ENCODE measurements around the gene HOXB5. TPM values are rescaled to one million over a fixed set of nuclear protein-coding genes. Genes with fewer than 3 reads are reported as not detected.

Gene HOXB5
- total and polyA plus RNA-seq, 8 donors: 0.43 to 50.4 (median 2.4) TPM; not detected in 1

DNA sequence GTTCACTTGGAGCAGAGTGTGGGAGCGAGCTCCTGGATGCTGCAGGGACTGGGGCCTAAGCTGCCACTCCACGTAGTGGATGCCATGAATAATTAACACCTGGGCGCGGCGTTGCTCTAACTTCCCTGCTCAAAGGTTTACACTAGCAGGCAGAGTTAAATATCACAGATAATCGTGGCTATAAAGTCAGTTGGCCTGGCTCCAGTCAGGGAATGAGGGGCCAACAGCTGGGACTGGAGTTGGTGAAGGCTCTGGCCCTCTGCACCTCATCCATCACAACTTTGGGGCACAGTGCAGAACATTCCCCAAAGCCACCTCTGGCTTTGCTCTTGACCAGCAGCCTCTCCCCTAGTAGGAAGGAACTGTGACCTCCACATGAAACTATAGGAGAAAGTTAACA lies 26.4 kb downstream of the HOXB5 start:
- no peaks in the 10 kb centered on the region for H3K36me3 ChIP-seq
- peaks cover 0 to 100% (median 52%) of the 10 kb centered on the region in 3 donors for H3K27me3 ChIP-seq
- peak overlapping the region in 1 of 4 donors; percentile 4 for H3K4me3 ChIP-seq
- no peak for DNase-seq
- intact Hi-C loops (cut with DNase I; ENCODE audit: low total_unique reads): no loop called here
- WGBS, 5 donors: 19 to 49% (median 32%) methylated on average over 6 of the region's 6 CpGs
- H3K9me3 ChIP-seq: no peaks in the 10 kb centered on the region
- H3K4me1 ChIP-seq: peaks cover 28 to 95% (median 61%) of the 10 kb centered on the region in 4 donors
- peak overlapping the region; percentile 5 to 95 (median 93) for H3K27ac ChIP-seq
- TF ChIP-seq, protein P1, sequence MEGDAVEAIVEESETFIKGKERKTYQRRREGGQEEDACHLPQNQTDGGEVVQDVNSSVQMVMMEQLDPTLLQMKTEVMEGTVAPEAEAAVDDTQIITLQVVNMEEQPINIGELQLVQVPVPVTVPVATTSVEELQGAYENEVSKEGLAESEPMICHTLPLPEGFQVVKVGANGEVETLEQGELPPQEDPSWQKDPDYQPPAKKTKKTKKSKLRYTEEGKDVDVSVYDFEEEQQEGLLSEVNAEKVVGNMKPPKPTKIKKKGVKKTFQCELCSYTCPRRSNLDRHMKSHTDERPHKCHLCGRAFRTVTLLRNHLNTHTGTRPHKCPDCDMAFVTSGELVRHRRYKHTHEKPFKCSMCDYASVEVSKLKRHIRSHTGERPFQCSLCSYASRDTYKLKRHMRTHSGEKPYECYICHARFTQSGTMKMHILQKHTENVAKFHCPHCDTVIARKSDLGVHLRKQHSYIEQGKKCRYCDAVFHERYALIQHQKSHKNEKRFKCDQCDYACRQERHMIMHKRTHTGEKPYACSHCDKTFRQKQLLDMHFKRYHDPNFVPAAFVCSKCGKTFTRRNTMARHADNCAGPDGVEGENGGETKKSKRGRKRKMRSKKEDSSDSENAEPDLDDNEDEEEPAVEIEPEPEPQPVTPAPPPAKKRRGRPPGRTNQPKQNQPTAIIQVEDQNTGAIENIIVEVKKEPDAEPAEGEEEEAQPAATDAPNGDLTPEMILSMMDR (IDR thresholded peaks at IDR 0.05): no peak
- TF ChIP-seq POLR2A (IDR thresholded peaks at IDR 0.05) (no peak), POLR2AphosphoS5 (IDR thresholded peaks at IDR 0.05) (no peak), EP300 (IDR thresholded peaks at IDR 0.05) (no peak)

DNA sequence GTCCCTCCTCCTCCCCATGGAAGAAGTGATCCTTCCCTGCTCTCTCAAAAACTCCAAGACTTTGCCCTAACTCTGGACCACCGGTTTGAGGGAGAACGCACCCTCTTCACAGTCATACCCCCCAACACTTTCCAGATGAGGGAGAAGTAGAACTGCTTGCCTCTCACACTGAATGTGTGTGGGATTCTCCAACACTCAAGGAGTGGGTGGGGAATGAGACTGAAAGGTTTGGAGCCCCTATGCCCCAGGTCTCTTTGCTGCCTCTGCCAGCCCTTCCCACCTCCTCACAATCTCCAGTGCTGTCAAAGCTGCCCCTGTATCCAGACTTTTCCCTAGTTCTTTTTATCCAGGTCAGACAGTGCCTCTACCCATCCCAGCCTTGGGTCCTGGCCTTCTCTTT lies 26.9 kb downstream of the HOXB5 start:
- H3K9me3 ChIP-seq: no peaks in the 10 kb centered on the region
- H3K36me3 ChIP-seq: no peaks in the 10 kb centered on the region
- 39 to 59% (median 44%) methylated on average over 2 of the region's 2 CpGs for WGBS, 5 donors
- H3K27ac ChIP-seq: peak overlapping the region; percentile 5 to 95 (median 93)
- no peak for TF ChIP-seq EP300 (IDR thresholded peaks at IDR 0.05)
- TF ChIP-seq POLR2A (IDR thresholded peaks at IDR 0.05): no peak
- TF ChIP-seq, protein P1 (IDR thresholded peaks at IDR 0.05): no peak
- no peak for TF ChIP-seq POLR2AphosphoS5 (IDR thresholded peaks at IDR 0.05)
- peaks cover 0 to 99% (median 55%) of the 10 kb centered on the region in 3 donors for H3K27me3 ChIP-seq
- intact Hi-C loops (cut with DNase I; ENCODE audit: low total_unique reads): no loop called here
- no peak overlapping the region for H3K4me3 ChIP-seq
- H3K4me1 ChIP-seq: peaks cover 32 to 95% (median 64%) of the 10 kb centered on the region in 4 donors
- DNase-seq: no peak

DNA sequence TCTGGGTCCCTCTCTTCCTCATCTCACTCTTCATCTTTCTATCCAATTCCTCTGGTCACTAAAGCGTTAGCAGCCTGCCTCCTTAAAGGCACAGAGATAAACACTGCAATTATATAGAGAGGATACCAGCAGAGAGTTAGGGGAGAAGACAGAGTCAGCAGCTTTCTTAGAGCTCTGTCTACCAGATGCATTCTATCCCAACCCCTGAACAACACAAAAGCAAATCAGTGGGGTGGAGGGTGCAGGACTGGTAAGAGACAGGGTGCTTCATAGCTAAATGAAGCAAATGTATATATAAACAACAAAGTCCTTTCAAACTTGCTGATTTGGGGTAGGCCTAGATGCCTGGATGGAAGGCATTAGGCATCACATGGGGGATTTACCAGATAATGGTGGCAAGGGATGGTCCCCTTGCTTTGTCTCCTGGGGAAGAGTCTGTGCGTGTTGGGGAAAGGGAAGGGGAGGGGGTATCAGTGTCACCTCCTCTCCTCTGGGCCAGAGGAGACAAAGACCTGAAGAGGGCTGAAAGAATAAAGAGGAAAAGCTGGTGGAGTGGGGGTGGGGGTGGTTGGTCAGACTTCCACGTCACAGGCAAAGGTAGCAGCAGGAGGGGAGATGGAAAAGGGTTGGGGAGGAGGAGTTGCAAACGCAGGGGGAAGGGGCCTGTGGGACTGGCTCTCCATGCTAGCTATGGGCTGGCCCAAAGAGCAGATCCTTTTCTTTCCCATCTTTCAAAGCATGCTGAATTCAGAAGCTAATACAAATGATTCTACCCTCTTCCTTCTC lies 27.5 kb downstream of the HOXB5 start:
- Histone ChIP-seq H3K9me3 (no peaks in the 10 kb centered on the region), H3K27ac (peak overlapping the region in 4 of 5 donors; percentile 41 to 95 (median 93)), H3K4me3 (no peak overlapping the region), H3K27me3 (peaks cover 0 to 95% (median 53%) of the 10 kb centered on the region in 3 donors), H3K36me3 (no peaks in the 10 kb centered on the region), H3K4me1 (peaks cover 34 to 96% (median 67%) of the 10 kb centered on the region in 4 donors)
- DNase-seq: no peak
- WGBS, 5 donors: 40 to 62% (median 45%) methylated on average over 4 of the region's 4 CpGs
- no peak for TF ChIP-seq POLR2A (IDR thresholded peaks at IDR 0.05)
- TF ChIP-seq, protein P1 (IDR thresholded peaks at IDR 0.05): no peak
- intact Hi-C loops (cut with DNase I; ENCODE audit: low total_unique reads): no loop called here

DNA sequence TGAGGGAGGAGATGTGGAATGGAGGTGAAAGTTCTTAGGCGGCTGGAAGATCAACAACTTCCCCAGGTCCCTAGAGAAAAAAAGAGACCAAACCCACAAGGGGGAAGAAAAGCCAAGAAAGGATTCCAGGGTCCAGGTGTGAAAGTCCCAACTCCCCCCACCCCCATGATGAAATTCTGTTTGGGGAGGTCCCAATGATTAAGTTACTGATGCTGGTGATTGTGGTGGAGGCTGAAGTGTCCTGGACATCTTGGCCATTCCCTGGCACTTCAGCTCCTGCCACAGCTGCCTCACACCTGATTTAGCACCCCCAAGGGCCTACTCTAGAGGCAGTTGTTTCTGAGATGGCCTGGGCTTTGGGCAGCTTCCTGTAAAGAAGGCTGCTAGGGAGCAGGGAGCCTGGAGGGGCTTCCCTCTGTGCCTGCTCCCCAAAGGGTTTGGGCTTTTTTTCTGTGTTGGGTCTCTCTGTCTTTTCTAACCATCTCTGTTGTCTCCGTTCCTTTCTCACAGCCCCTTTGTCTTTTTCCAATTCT lies 28.5 kb downstream of the HOXB5 start:
- 35 to 66% (median 46%) methylated on average over 2 of the region's 2 CpGs for whole genome bisulfite sequencing, 5 donors
- TF ChIP-seq POLR2AphosphoS5 (IDR thresholded peaks at IDR 0.05) (no peak), EP300 (IDR thresholded peaks at IDR 0.05) (no peak), POLR2A (IDR thresholded peaks at IDR 0.05) (no peak)
- TF ChIP-seq, protein P1 (IDR thresholded peaks at IDR 0.05): no peak
- peak overlapping the region in 1 of 4 donors; percentile 39 for H3K4me3 ChIP-seq

More for the DNA sequence above, 28.5 kb downstream of the HOXB5 start:
- H3K27me3 ChIP-seq: peaks cover 0 to 90% (median 43%) of the 10 kb centered on the region in 3 donors
- no peaks in the 10 kb centered on the region for H3K9me3 ChIP-seq
- no peak for DNase-seq
- H3K27ac ChIP-seq: peak overlapping the region in 4 of 5 donors; percentile 77 to 95 (median 93)
- intact Hi-C loops (cut with DNase I; ENCODE audit: low total_unique reads): no loop called here
- no peaks in the 10 kb centered on the region for H3K36me3 ChIP-seq
- H3K4me1 ChIP-seq: peaks cover 39 to 98% (median 72%) of the 10 kb centered on the region in 4 donors

All from stomach (tissue), 9 donors.